Transverse colon (tissue), 3 donors: ENCODE measurements around the gene PIEZO2.

Experiments used
- POLR2A ChIP-seq: fragments of 450-650 bp; IDR thresholded peaks from one replicate; pipeline ENCODE4 v1.6.1; 2016; ENCODE audit warnings: antibody characterized with exemption, mild to moderate bottlenecking, moderate library complexity
- TF ChIP-seq, protein P1 (sequence below), 5 experiments: fragments of 200-600 bp in 3 of 5; fragments of 450-650 bp in 2 of 5; sonication (generic) in 3 of 5; IDR thresholded peaks; 1 replicate in 2 of 5; 2 replicates in 3 of 5; pipeline ENCODE4 v1.5.1; 2016 to 2017; ENCODE audit warnings: antibody characterized with exemption in 5 of 5, inconsistent platforms in 3 of 5, mild to moderate bottlenecking in 2 of 5, moderate library complexity in 1 of 5

DNA sequence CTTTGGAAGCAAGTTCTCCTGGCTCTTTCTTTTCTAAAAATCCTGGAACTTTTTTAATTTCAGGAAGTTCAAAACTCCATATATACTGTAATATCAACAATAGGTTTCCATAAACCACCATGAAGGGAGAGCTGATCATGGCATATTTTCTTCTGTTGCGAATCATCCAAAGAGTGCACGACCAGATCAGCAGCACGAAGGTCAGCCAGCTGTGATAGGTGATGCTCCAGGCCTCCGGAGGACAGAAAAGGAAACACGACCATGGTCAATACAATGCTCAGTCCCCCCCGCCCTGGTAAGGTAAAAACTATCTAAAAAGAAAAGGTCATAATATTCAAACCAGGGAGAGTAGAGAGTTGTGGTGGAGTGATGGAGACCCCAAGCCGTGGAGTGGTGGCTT is 354.6 kb downstream of the PIEZO2 start:
- TF ChIP-seq, protein P1, sequence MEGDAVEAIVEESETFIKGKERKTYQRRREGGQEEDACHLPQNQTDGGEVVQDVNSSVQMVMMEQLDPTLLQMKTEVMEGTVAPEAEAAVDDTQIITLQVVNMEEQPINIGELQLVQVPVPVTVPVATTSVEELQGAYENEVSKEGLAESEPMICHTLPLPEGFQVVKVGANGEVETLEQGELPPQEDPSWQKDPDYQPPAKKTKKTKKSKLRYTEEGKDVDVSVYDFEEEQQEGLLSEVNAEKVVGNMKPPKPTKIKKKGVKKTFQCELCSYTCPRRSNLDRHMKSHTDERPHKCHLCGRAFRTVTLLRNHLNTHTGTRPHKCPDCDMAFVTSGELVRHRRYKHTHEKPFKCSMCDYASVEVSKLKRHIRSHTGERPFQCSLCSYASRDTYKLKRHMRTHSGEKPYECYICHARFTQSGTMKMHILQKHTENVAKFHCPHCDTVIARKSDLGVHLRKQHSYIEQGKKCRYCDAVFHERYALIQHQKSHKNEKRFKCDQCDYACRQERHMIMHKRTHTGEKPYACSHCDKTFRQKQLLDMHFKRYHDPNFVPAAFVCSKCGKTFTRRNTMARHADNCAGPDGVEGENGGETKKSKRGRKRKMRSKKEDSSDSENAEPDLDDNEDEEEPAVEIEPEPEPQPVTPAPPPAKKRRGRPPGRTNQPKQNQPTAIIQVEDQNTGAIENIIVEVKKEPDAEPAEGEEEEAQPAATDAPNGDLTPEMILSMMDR (IDR thresholded peaks at IDR 0.05) = no peak
- TF ChIP-seq POLR2A = no peak
